DMS79 treated with DMSO at 0.1 percent for 48 hours (cell line): ENCODE data around the gene LRIT2.

Experiments
- DNase-seq: peaks from one replicate; lab custom pipeline; 2025; lab: John Stamatoyannopoulos, UW

The LRIT2 gene

GRCh38 chr10:84241185-84241790 is 15.9 kb upstream of the LRIT2 start, which contains the start of gene LRIT1:
Gene LRIT1 (minus strand): TSS chr10:84241546. CDS start chr10:84241439, 107 bp downstream.
- DNase-seq: no peak

DNA sequence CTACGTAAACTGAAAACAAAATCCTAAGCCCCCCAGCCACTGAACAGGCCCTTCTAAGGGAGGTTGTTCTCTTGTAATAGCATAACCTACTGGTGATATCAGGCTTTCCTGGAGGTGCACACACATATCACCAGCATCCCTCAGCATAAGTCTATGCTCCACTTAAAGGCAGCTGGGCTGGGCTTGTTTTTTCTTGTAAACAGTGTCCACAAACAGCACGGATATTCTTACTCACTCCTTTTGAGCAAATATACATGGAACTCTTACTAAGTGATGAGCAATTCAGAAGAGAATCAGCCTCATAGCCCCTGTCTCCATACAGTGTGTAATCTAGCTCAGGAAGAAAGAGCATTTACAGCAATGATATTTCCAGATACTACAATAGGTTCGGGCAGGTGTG is 13.6 kb upstream of the LRIT2 start:
- DNase-seq: no peak

GRCh38 chr10:84237199-84238051 is 12.1 kb upstream of the LRIT2 start:
- DNase-seq: no peak

- no peak for DNase-seq
These were observed 11.5 kb upstream of the LRIT2 start for GRCh38 chr10:84236807-84237198.

GRCh38 chr10:84235096-84235495 is 9.8 kb upstream of the LRIT2 start:
- no peak for DNase-seq

DNA sequence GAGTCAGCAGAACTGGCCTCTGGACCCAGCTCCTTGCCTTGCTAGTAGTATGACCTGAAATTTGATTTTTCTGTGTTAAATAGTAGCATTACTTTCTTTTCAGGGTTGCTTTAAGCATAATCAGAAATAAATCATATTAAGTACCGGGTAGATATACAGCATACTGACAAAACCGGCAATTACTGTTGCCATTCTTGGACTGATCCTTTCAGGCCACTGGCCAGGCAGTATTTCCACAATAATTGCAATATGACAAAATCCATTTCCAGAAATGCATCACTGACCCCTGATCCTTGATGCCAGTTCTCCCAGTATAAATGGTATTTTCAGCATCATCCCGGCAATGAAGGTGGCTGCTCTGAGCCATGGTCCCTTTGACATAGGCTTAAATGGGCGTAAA is 9.1 kb upstream of the LRIT2 start:
- no peak for DNase-seq

GRCh38 chr10:84233940-84234339 is 8.6 kb upstream of the LRIT2 start:
- DNase-seq: no peak

- DNase-seq: no peak
These were observed 7.0 kb upstream of the LRIT2 start for GRCh38 chr10:84232376-84232775.

DNA sequence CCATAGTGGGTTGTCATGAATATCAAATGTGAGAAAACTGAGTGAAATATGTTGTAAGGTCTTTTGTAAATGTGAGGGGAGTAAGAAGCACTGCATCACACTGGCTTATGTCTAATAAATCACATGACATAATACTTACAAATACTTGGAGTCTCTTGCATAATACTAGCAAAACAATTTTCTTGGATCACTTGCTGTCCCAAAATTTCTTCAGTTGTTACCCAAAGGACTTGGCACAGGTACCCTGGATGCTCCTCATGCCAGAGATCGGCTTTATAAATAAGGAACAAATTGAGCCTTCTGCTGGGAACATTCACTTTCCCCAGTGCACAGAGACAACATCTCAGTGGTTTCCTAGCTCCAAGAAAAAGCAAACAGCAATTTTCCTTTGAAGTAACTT is 5.0 kb upstream of the LRIT2 start:
- DNase-seq: no peak

- no peak for DNase-seq
These were observed 2.5 kb upstream of the LRIT2 start for GRCh38 chr10:84227810-84228209.

GRCh38 chr10:84226616-84227015 is 1.3 kb upstream of the LRIT2 start:
- no peak for DNase-seq

DNA sequence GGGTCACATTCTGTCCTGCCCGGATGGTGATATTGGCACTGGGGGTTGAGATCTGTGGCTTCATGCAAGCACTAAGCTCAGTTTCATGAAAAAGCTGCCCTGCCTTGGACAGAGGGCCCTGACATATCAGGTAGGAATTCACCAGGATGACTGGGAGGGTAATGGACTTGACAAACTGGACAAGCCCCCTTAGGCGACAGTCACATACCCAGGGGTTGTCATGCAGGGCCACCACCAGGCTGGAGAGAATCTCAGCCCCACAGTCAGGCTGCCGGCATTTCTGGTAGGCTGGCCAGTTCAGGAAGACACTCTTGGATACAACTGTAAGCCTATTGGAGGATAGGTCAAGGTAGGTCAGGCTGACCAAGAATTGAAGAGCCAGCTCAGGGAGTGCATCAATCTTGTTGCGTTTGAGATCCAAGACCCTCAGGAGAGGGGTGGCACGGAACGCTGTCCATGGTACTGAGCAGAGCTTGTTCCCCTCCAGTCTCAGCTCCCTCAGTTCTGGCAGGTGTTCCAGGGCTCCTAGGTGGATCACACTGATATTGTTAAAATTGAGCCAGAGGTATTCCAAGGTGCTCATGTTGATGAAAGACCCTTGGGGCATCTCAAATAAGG is 824 bp downstream of the LRIT2 start:
- DNase-seq: no peak

DNA sequence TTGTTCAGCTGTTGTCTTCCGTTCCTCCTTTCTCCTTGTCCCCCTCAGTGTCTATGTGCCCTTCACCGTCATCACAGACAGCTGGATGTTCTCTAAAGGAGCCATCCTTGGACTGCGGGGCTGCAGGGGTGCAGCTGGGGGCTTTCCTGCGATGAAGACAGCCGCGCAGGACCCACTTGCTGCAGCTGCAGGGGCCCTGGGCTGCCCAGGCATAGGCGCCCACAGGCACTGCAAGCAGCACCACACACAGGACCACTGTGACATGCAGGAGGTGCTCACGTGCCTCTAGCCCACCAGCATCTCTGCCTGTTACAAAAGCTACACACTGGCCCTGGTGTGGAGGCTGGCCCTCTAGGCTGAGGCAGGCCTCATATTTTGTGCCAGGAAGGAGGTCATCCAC is 3.4 kb downstream of the LRIT2 start:
- no peak for DNase-seq

GRCh38 chr10:84217746-84218145 is 7.6 kb downstream of the LRIT2 start:
- no peak for DNase-seq

GRCh38 chr10:84216834-84217233 is 8.5 kb downstream of the LRIT2 start:
- no peak for DNase-seq

GRCh38 chr10:84214612-84215235 is 10.6 kb downstream of the LRIT2 start:
- no peak for DNase-seq

GRCh38 chr10:84214046-84214572 is 11.2 kb downstream of the LRIT2 start:
- DNase-seq: no peak

DNA sequence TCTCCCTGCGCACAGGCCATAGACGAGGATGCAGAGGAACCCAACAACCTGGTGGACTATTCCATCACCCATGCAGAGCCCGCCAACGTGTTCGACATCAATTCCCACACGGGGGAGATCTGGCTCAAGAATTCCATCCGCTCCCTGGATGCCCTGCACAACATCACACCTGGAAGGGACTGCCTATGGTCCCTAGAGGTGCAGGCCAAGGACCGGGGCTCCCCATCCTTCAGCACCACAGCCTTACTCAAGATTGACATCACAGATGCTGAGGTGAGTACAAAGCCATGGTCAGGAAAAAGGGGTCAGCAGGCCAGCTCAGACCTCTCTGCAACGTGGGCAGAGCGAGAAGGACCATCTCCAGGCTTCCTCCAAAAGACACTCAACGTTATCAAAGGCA is 12.3 kb downstream of the LRIT2 start:
- no peak for DNase-seq

GRCh38 chr10:84212014-84212413 is 13.3 kb downstream of the LRIT2 start:
- no peak for DNase-seq

GRCh38 chr10:84211566-84211965 is 13.8 kb downstream of the LRIT2 start:
- no peak for DNase-seq

GRCh38 chr10:84208023-84208422 is 17.3 kb downstream of the LRIT2 start:
- DNase-seq: no peak

DNA sequence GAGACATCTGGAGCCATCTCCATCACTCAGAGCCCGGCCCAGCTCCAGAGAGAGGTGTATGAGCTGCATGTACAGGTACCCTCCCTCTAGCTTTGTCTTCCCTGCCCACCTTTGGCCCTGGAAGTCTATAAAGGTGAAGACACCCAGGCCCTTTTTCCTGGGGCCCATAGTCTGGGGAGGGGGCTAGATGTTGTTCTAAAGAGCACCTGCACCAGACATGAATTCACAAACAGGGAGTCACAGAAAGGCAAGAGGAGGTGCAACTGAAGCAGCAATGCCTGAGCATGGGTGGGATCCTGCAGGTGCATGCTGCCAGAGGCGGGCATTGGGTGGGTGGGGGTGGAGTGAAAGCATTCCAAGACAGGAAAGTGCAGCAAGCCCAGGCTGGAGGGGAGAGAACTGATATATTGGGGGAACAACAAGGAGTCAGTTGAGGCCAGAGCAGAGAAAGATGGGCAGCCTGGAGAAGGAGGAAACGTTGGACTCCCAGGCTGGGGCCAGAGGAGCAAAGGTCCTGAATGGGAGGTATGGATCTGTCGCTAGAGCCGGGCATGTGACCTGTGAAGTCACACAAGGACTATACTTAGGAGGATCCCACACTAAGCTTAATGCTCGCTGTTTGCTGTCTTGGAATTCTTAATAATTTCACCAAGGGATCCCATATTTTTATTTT is 19.4 kb downstream of the LRIT2 start:
- no peak for DNase-seq
